ENCODE measurements around the gene WWOX. TPM values are rescaled to one million over a fixed set of nuclear protein-coding genes. Genes with fewer than 3 reads are reported as not detected.

WWOX gene
- total and polyA plus RNA-seq, 2 of the 8 experiments (the other 6 are each of a cell fraction or from before 2014, with no cell fraction given), result 5.4 to 16.7 TPM

- no peak for TF ChIP-seq FOSL1 (IDR thresholded peaks at IDR 0.05; ENCODE audit: insufficient read depth, low read depth, low read length)
- TF ChIP-seq SP1 (IDR thresholded peaks at IDR 0.05; ENCODE audit: low read depth, low read length), result no peak
- TF ChIP-seq POU5F1 (IDR thresholded peaks at IDR 0.05; ENCODE audit: low read depth, low read length), result no peak
- TF ChIP-seq GTF2F1 (IDR thresholded peaks at IDR 0.05; ENCODE audit: borderline replicate concordance, low read depth, low read length), result no peak
- TF ChIP-seq, protein P1, sequence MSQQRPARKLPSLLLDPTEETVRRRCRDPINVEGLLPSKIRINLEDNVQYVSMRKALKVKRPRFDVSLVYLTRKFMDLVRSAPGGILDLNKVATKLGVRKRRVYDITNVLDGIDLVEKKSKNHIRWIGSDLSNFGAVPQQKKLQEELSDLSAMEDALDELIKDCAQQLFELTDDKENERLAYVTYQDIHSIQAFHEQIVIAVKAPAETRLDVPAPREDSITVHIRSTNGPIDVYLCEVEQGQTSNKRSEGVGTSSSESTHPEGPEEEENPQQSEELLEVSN (IDR thresholded peaks at IDR 0.05), result no peak
- no peak for TF ChIP-seq CEBPB (IDR thresholded peaks at IDR 0.05; ENCODE audit: low read depth, low read length)
- TF ChIP-seq SAP30 (IDR thresholded peaks at IDR 0.05; ENCODE audit: insufficient read depth, insufficient replicate concordance, low read length), result no peak
- no peak for TF ChIP-seq ATF2 (IDR thresholded peaks at IDR 0.05; ENCODE audit: low read length)
- TF ChIP-seq TAF7 (optimal IDR thresholded peaks at IDR 0.05; ENCODE audit: borderline replicate concordance, low read depth, low read length), result no peak
These were observed 373.7 kb downstream of the WWOX start (continued) for GRCh38 chr16:78473031-78473699.

Data from H1 (cell line).